ENCODE measurements around the gene CYP3A5.

The CYP3A5 gene

DNA sequence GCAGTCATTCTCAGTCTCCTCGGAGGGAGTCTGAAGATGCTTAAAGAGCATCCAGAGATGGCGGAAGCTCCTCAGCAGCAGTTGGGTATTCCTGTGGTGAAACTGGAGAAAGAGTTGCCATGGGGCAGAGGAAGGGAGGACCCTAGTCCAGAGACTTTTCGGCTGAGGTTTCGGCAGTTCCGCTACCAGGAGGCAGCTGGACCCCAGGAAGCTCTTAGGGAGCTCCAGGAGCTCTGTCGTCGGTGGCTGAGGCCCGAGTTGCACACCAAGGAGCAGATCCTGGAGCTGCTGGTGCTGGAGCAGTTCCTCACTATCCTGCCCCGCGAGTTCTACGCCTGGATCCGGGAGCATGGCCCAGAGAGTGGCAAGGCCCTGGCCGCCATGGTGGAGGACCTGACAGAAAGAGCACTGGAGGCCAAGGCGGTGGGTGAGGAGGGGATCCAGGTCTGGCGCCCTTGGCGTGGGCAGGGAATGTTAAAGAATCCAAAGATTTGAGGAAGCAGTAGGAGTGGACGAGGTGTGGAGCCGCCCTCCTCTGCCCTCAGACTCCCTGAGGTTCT is 60.1 kb downstream of the CYP3A5 start:
- H3K4me3 ChIP-seq (ENCODE audit: low read depth, low read length): no peak overlapping the region
- no peak for DNase-seq (ENCODE audit: low read depth)
- no peak for TF ChIP-seq CTCF (IDR thresholded peaks at IDR 0.05; ENCODE audit: control insufficient read depth, extremely low read depth, insufficient read depth)

DNA sequence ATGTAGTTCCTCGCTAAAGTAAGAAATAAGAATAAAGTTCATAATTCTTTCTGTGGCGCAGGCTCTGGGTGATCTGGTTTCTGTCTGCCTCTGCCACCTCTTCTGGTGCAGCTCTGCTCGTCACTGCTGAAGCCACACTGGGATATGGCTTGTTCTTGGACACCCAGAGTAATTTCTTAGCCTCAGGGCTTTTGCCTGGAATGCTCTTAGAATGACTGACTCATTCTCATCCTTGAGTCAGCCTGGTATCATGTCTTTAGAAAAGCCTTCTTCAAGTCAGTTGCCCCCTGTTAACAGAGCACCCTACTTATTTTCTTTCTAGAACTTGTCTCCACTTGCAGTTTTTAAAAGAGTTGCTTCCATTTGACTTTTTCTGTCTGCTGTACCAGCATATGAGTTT is 61.1 kb downstream of the CYP3A5 start:
- no peak overlapping the region for H3K4me3 ChIP-seq (ENCODE audit: low read depth, low read length)
- no peak for DNase-seq (ENCODE audit: low read depth)
- TF ChIP-seq CTCF (IDR thresholded peaks at IDR 0.05; ENCODE audit: control insufficient read depth, extremely low read depth, insufficient read depth): no peak

DNA sequence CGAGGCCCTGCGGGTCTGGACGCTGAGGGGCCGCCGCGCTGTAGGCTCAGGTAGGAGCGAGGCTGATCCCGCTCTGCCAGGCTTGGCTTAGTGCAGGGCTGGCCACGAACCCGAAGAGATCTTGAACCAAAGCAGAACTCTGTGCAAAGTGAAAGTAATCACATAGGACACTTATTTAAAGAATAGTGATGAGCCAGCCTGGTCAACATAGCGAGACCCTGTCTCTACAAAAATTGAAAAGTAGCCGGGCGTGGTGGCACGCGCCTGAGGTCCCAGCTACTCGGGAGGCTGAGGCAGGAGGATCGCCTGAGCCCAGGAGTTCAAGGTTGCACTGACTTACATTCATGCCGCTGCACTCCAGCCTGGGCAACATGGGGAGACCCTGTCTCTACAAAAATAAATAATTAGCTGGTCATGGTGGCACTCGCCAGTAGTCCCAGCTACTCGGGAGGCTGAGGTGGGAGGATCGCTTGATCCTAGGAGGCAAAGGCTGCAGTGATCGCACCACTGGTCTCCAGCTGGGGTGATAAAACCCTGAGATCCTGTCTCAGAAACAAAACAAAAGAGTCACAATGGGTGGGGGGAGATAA is 62.5 kb downstream of the CYP3A5 start:
- DNase-seq (ENCODE audit: low read depth): no peak
- TF ChIP-seq CTCF (IDR thresholded peaks at IDR 0.05; ENCODE audit: control insufficient read depth, extremely low read depth, insufficient read depth): no peak
- peak overlapping the region; percentile 77 for H3K4me3 ChIP-seq (ENCODE audit: low read depth, low read length)

- peak; percentile 50 for TF ChIP-seq CTCF (IDR thresholded peaks at IDR 0.05; ENCODE audit: control insufficient read depth, extremely low read depth, insufficient read depth)
- H3K4me3 ChIP-seq (ENCODE audit: low read depth, low read length): peak within 1 kb of the TSS; percentile 77
- DNase-seq (ENCODE audit: low read depth): peak; percentile 81
These were observed 63.2 kb downstream of the CYP3A5 start, which contains the start of gene ZSCAN25 for GRCh38 chr7:99616359-99617191. Gene ZSCAN25, plus strand, starts transcription at chr7:99616946. Its CDS starts 2,661 bp downstream, at chr7:99619607.

GRCh38 chr7:99615989-99616358 is 63.8 kb downstream of the CYP3A5 start:
- peak overlapping the region; percentile 77 for H3K4me3 ChIP-seq (ENCODE audit: low read depth, low read length)
- DNase-seq (ENCODE audit: low read depth): no peak
- TF ChIP-seq CTCF (IDR thresholded peaks at IDR 0.05; ENCODE audit: control insufficient read depth, extremely low read depth, insufficient read depth): no peak

GRCh38 chr7:99614495-99614894 is 65.3 kb downstream of the CYP3A5 start:
- H3K4me3 ChIP-seq (ENCODE audit: low read depth, low read length): no peak overlapping the region
- DNase-seq (ENCODE audit: low read depth): no peak
- no peak for TF ChIP-seq CTCF (IDR thresholded peaks at IDR 0.05; ENCODE audit: control insufficient read depth, extremely low read depth, insufficient read depth)

All from LNCaP clone FGC (cell line).